HUDEP-2 (cell line): ENCODE results near the gene SNAPC5.
"Not testable (repeated sequence)": the region's sequence is repeated elsewhere in the genome, so short reads cannot be mapped to it uniquely, and the experiment has no call there.

Source experiments
- DNase-seq, 76 experiments: peaks; one replicate each; lab custom pipeline; 2025; ENCODE audit not compliant: unreplicated experiment in 76 of 76; lab: John Stamatoyannopoulos, UW

Gene SNAPC5

GRCh38 chr15:66494262-66494661 is 3.3 kb downstream of the SNAPC5 start:
- no peak for DNase-seq

- DNase-seq: no peak
Measured at GRCh38 chr15:66491846-66492245, 5.7 kb downstream of the SNAPC5 start.

- no peak for DNase-seq
Measured at GRCh38 chr15:66489179-66489791, 8.3 kb downstream of the SNAPC5 start.

- no peak for DNase-seq
Measured at GRCh38 chr15:66488525-66488924, 9.0 kb downstream of the SNAPC5 start.

GRCh38 chr15:66486887-66487286 is 10.7 kb downstream of the SNAPC5 start:
- no peak for DNase-seq

- no peak for DNase-seq
Measured at GRCh38 chr15:66484539-66485112, 12.9 kb downstream of the SNAPC5 start.

GRCh38 chr15:66483131-66483566 is 14.4 kb downstream of the SNAPC5 start:
- no peak for DNase-seq

- no peak for DNase-seq
Measured at GRCh38 chr15:66482539-66482938, 15.0 kb downstream of the SNAPC5 start.

GRCh38 chr15:66481107-66481856 is 16.3 kb downstream of the SNAPC5 start:
- DNase-seq: peak in 14 of 76 experiments; percentile 10 to 65 (median 34)

- no peak for DNase-seq
Measured at GRCh38 chr15:66480267-66480666, 17.3 kb downstream of the SNAPC5 start.

- DNase-seq: no peak
Measured at GRCh38 chr15:66477011-66477410, 20.6 kb downstream of the SNAPC5 start.

- DNase-seq: no peak
Measured at GRCh38 chr15:66476535-66476934, 21.0 kb downstream of the SNAPC5 start.

GRCh38 chr15:66474963-66475362 is 22.6 kb downstream of the SNAPC5 start:
- DNase-seq: no peak

- no peak for DNase-seq
Measured at GRCh38 chr15:66474135-66474534, 23.4 kb downstream of the SNAPC5 start.

- no peak for DNase-seq
Measured at GRCh38 chr15:66472176-66472999, 25.2 kb downstream of the SNAPC5 start.

- DNase-seq: not testable (repeated sequence)
Measured at GRCh38 chr15:66470825-66471224, 26.7 kb downstream of the SNAPC5 start.

- DNase-seq: not testable (repeated sequence)
Measured at GRCh38 chr15:66467162-66468040, 30.2 kb downstream of the SNAPC5 start.

- DNase-seq: peak in 11 of 76 experiments; percentile 4 to 51 (median 13)
Measured at GRCh38 chr15:66465294-66465693, 32.3 kb downstream of the SNAPC5 start.

- DNase-seq: no peak
Measured at GRCh38 chr15:66462627-66463026, 34.9 kb downstream of the SNAPC5 start.

GRCh38 chr15:66461917-66462316 is 35.6 kb downstream of the SNAPC5 start:
- DNase-seq: no peak
